HepG2 (cell line): ENCODE results near the gene C2orf42. TPM values are rescaled to one million over a fixed set of nuclear protein-coding genes. Genes with fewer than 3 reads are reported as not detected.

Experiments used
- CREBL2 ChIP-seq: sonication (generic); formaldehyde crosslinking; IDR thresholded peaks from 2 replicates; pipeline ENCODE4 v1.8.1; 2023; ENCODE audit warnings: missing genetic modification reagents, mild to moderate bottlenecking, borderline replicate concordance
- GMEB2 ChIP-seq: IDR thresholded peaks from 2 replicates; pipeline ENCODE4 v1.6.1; 2016; ENCODE audit warnings: missing biosample characterization, missing genetic modification reagents, low read depth
- GRHL1 ChIP-seq: sonication (generic); formaldehyde crosslinking; conservative IDR thresholded peaks from 2 replicates; pipeline ENCODE4 v1.8.0; 2022; ENCODE audit warnings: missing genetic modification reagents
- HIC2 ChIP-seq: sonication (generic); formaldehyde crosslinking; IDR thresholded peaks from 2 replicates; pipeline ENCODE4 v1.9.0; 2022; ENCODE audit warnings: low read depth, missing genetic modification reagents
- IKZF5 ChIP-seq: IDR thresholded peaks from 2 replicates; pipeline ENCODE4 v1.6.1; 2018; ENCODE audit warnings: missing genetic modification reagents, mild to moderate bottlenecking, missing compliant biosample characterization
- NR2C2 ChIP-seq: sonication (generic); formaldehyde crosslinking; IDR thresholded peaks from 2 replicates; pipeline ENCODE4 v1.4.0; 2020; ENCODE audit warnings: missing genetic modification reagents, mild to moderate bottlenecking, moderate library complexity, borderline replicate concordance
- RNF219 ChIP-seq: sonication (generic); formaldehyde crosslinking; IDR thresholded peaks from 2 replicates; pipeline ENCODE4 v1.5.0; 2020; ENCODE audit warnings: mild to moderate bottlenecking, missing genetic modification reagents
- TBX2 ChIP-seq: sonication (generic); formaldehyde crosslinking; IDR thresholded peaks from 2 replicates; pipeline ENCODE4 v1.5.0; 2020; ENCODE audit warnings: missing genetic modification reagents, mild to moderate bottlenecking, borderline replicate concordance
- TCF12 ChIP-seq, 2 experiments: fragments of 450-650 bp in 1 of 2; sonication (generic) in 1 of 2; formaldehyde crosslinking in 1 of 2; IDR thresholded peaks; 2 replicates each; pipeline versions ENCODE4 v1.6.1 to v1.8.0; 2017 to 2022; ENCODE audit warnings: antibody characterized with exemption in 1 of 2, mild to moderate bottlenecking in 1 of 2, missing genetic modification reagents in 1 of 2, moderate library complexity in 1 of 2
- TEF ChIP-seq: sonication (generic); formaldehyde crosslinking; IDR thresholded peaks from 2 replicates; pipeline ENCODE4 v1.5.0; 2020; ENCODE audit warnings: missing genetic modification reagents
- TFDP1 ChIP-seq: IDR thresholded peaks from 2 replicates; pipeline ENCODE4 v1.6.1; 2016; ENCODE audit warnings: missing compliant biosample characterization, missing genetic modification reagents, borderline replicate concordance
- TOE1 ChIP-seq: sonication (generic); formaldehyde crosslinking; IDR thresholded peaks from 2 replicates; pipeline ENCODE4 v1.4.0; 2020; ENCODE audit warnings: mild to moderate bottlenecking, missing genetic modification reagents
- ZFP90 ChIP-seq: sonication (generic); formaldehyde crosslinking; IDR thresholded peaks from 2 replicates; pipeline ENCODE4 v1.8.0; 2022; ENCODE audit warnings: missing genetic modification reagents, mild to moderate bottlenecking, inconsistent platforms, borderline replicate concordance
- ZNF20 ChIP-seq: sonication (generic); formaldehyde crosslinking; IDR thresholded peaks from 2 replicates; pipeline ENCODE4 v1.4.0; 2020; ENCODE audit warnings: mild to moderate bottlenecking, moderate library complexity, missing genetic modification reagents
- ZNF331 ChIP-seq: sonication (generic); formaldehyde crosslinking; IDR thresholded peaks from 2 replicates; pipeline ENCODE4 v1.4.0; 2020; ENCODE audit warnings: missing genetic modification reagents
- ZNF577 ChIP-seq: sonication (generic); formaldehyde crosslinking; IDR thresholded peaks from 2 replicates; pipeline ENCODE4 v1.4.0; 2020; ENCODE audit warnings: mild to moderate bottlenecking, low read depth, missing genetic modification reagents, borderline replicate concordance
- polyA plus RNA-seq, 8 experiments: library from polyadenylated mRNA; depleted of rRNA in 3 of 8; stranded (reverse) in 7 of 8; unstranded in 1 of 8; fragments of >200 nt; fragmentation: Illumina TruSeq in 4 of 8; extraction: Trizol in 4 of 8; gene quantifications; 2 replicates each; pipeline versions ENCODE4 v1.2.1 to v1.2.3, GENCODE V29; 2011 to 2016; ENCODE audit warnings: low read depth in 4 of 8, missing spikeins in 1 of 8, mixed read lengths in 1 of 8; ENCODE audit not compliant: insufficient read depth in 1 of 8
- total RNA-seq, 5 experiments: library from RNA; depleted of rRNA; stranded (reverse); fragments of >200 nt; fragmentation: Illumina TruSeq; extraction: Trizol; gene quantifications; 2 replicates each; pipeline ENCODE4 v1.2.3, GENCODE V29; 2016; ENCODE audit warnings: low read depth in 1 of 5

The C2orf42 gene
- total and polyA plus RNA-seq, 2 of the 13 experiments (the other 11 are each of a cell fraction or from before 2014, with no cell fraction given): 9.3 to 9.9 TPM

- TF ChIP-seq GMEB2 (CRISPR knock-in tag) (no peak), NR2C2 (CRISPR knock-in tag) (no peak), TCF12 (IDR thresholded peaks at IDR 0.05) (no peak), TCF12 (CRISPR knock-in tag; IDR thresholded peaks at IDR 0.05) (no peak), HIC2 (CRISPR knock-in tag) (no peak; the same call in 1 of the 2 replicates), TFDP1 (no peak), TBX2 (peak; percentile 69), RNF219 (CRISPR knock-in tag) (0 out of 2 replicates have a peak, but pooled peaks have one; percentile 68), TOE1 (CRISPR knock-in tag) (no peak; the same call in 1 of the 2 replicates), IKZF5 (CRISPR knock-in tag) (peak; percentile 25; the same call in 1 of the 2 replicates), ZFP90 (no peak; the same call in 1 of the 2 replicates), CREBL2 (CRISPR knock-in tag) (0 out of 2 replicates have a peak, but pooled peaks have one; percentile 35), ZNF20 (CRISPR knock-in tag) (no peak), TEF (CRISPR knock-in tag) (peak; percentile 49; the same call in 1 of the 2 replicates), GRHL1 (no peak), ZNF577 (CRISPR knock-in tag) (no peak), ZNF331 (CRISPR knock-in tag) (no peak; the same call in 1 of the 2 replicates)
Observed at GRCh38 chr2:70141902-70142589, 48.8 kb downstream of the C2orf42 start (continued).
